Measurements from ENCODE around the gene IL1F10.

IL1F10 gene

DNA sequence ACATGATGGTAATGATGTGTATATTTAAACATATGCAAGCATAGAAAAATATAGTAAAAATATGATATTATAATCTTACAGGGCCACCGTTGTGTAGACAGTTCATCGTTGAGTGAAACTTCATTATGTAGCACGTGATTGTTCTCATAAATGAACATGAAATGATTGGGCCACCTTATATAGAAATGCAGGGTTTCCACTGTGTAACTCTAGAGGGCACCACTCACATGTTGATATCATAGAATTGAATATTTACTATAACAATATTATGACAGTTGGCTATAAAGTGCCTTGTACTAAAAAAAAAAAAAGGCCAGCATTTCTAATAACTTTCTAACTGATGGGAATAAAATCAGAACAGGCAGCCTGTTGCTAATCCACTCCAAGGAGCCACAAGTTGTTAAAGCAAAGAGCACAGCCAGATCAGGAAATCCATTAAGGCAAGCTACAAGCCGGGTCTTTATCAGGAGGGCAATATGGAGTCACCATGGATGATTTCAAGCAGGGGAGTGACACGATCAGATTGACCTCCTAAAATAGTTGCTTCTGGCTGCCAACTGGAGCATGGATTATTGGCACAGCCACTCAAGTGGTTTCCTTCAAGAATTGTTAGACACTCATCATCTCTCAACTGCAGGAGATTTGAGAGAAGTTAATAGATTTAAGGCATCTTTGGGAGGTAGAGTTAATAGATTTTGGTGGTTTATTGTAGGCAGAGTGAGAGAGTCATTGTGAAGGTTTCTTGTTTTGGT is 16.7 kb downstream of the IL1F10 start:
- Histone ChIP-seq H2AFZ (ENCODE audit: low read depth, low read length, severe bottlenecking) (no peak overlapping the region), H3K4me2 (ENCODE audit: low read depth, low read length, poor library complexity, severe bottlenecking) (no peak overlapping the region), H3K9ac (ENCODE audit: low read length) (no peak overlapping the region), H3K36me3 (ENCODE audit: low read length) (no peaks in the 10 kb centered on the region), H3K9me3 (ENCODE audit: insufficient read depth, low read length) (no peaks in the 10 kb centered on the region), H4K20me1 (ENCODE audit: low read depth, low read length) (no peaks in the 10 kb centered on the region), H3K79me2 (ENCODE audit: insufficient read depth, low read length) (no peaks in the 10 kb centered on the region), H3F3A (ENCODE audit: insufficient read depth) (no peaks in the 10 kb centered on the region), H3K27ac (ENCODE audit: low read depth, low read length) (no peak overlapping the region), H3K4me3 (ENCODE audit: insufficient read depth, low read length, poor library complexity, severe bottlenecking) (no peak overlapping the region), H3K9me2 (replicated peaks; ENCODE audit: insufficient read depth, low read length) (no peaks in the 10 kb centered on the region), H3K27me3 (ENCODE audit: low read length) (no peaks in the 10 kb centered on the region)
- TF ChIP-seq EZH2phosphoT487 (conservative IDR thresholded peaks at IDR 0.05; ENCODE audit: low read length) (no peak), CTCF (IDR thresholded peaks at IDR 0.05; ENCODE audit: insufficient read depth, low read length, poor library complexity, severe bottlenecking) (peak; percentile 26)

- H3K27ac ChIP-seq (ENCODE audit: low read depth, low read length) = no peak overlapping the region
These were observed 17.8 kb downstream of the IL1F10 start for GRCh38 chr2:113085542-113085941.

GRCh38 chr2:113088213-113088992 is 20.6 kb downstream of the IL1F10 start:
- no peak overlapping the region for H3K4me2 ChIP-seq (ENCODE audit: low read depth, low read length, poor library complexity, severe bottlenecking)
- no peak overlapping the region for H3K4me3 ChIP-seq (ENCODE audit: insufficient read depth, low read length, poor library complexity, severe bottlenecking)
- no peak overlapping the region for H2AFZ ChIP-seq (ENCODE audit: low read depth, low read length, severe bottlenecking)
- H3K36me3 ChIP-seq (ENCODE audit: low read length) = no peaks in the 10 kb centered on the region
- no peak for TF ChIP-seq CTCF (IDR thresholded peaks at IDR 0.05; ENCODE audit: insufficient read depth, low read length, poor library complexity, severe bottlenecking)
- TF ChIP-seq EZH2phosphoT487 (conservative IDR thresholded peaks at IDR 0.05; ENCODE audit: low read length) = no peak
- no peaks in the 10 kb centered on the region for H4K20me1 ChIP-seq (ENCODE audit: low read depth, low read length)
- H3F3A ChIP-seq (ENCODE audit: insufficient read depth) = no peaks in the 10 kb centered on the region
- no peaks in the 10 kb centered on the region for H3K9me3 ChIP-seq (ENCODE audit: insufficient read depth, low read length)
- H3K79me2 ChIP-seq (ENCODE audit: insufficient read depth, low read length) = no peaks in the 10 kb centered on the region
- no peak overlapping the region for H3K9ac ChIP-seq (ENCODE audit: low read length)
- no peaks in the 10 kb centered on the region for H3K9me2 ChIP-seq (replicated peaks; ENCODE audit: insufficient read depth, low read length)
- no peaks in the 10 kb centered on the region for H3K27me3 ChIP-seq (ENCODE audit: low read length)
- H3K27ac ChIP-seq (ENCODE audit: low read depth, low read length) = no peak overlapping the region

More at GRCh38 chr2:113085542-113085941, 17.8 kb downstream of the IL1F10 start:
- TF ChIP-seq CTCF (IDR thresholded peaks at IDR 0.05; ENCODE audit: insufficient read depth, low read length, poor library complexity, severe bottlenecking) (no peak), EZH2phosphoT487 (conservative IDR thresholded peaks at IDR 0.05; ENCODE audit: low read length) (no peak)
- no peak overlapping the region for H3K4me3 ChIP-seq (ENCODE audit: insufficient read depth, low read length, poor library complexity, severe bottlenecking)
- no peaks in the 10 kb centered on the region for H3K9me3 ChIP-seq (ENCODE audit: insufficient read depth, low read length)
- no peaks in the 10 kb centered on the region for H3F3A ChIP-seq (ENCODE audit: insufficient read depth)
- H3K9ac ChIP-seq (ENCODE audit: low read length) = no peak overlapping the region
- no peaks in the 10 kb centered on the region for H3K79me2 ChIP-seq (ENCODE audit: insufficient read depth, low read length)
- H3K36me3 ChIP-seq (ENCODE audit: low read length) = no peaks in the 10 kb centered on the region
- no peaks in the 10 kb centered on the region for H4K20me1 ChIP-seq (ENCODE audit: low read depth, low read length)
- no peaks in the 10 kb centered on the region for H3K27me3 ChIP-seq (ENCODE audit: low read length)
- H2AFZ ChIP-seq (ENCODE audit: low read depth, low read length, severe bottlenecking) = no peak overlapping the region
- H3K4me2 ChIP-seq (ENCODE audit: low read depth, low read length, poor library complexity, severe bottlenecking) = no peak overlapping the region
- H3K9me2 ChIP-seq (replicated peaks; ENCODE audit: insufficient read depth, low read length) = no peaks in the 10 kb centered on the region
